GM21390 (cell line): ENCODE data around the gene NBEA.
"Not testable (repeated sequence)": the region's sequence is repeated elsewhere in the genome, so short reads cannot be mapped to it uniquely, and the experiment has no call there.

Source experiments
- ATAC-seq: cut with Tn5 transposase; IDR thresholded peaks from one replicate; pipeline ENCODE4 v1.9.1; 2021; ENCODE audit not compliant: unreplicated experiment

NBEA gene

DNA sequence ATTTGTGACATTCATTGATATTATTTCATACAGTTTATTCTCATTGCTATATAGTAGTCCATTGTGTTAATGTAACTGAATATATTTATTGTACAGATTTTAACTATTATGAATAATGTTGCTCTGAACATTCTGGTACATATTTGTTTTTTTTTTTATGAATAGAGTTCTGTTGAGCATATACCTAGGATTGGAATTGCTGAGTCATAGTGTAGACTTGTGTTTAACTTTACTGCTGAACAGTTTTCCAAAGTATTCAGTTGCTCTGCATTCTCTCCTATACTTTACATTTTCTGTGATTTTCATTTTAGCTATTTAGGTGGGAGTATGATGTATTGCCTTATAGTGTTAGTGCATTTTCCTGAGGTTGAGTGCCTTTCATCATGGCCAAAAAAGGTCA lies 436.9 kb downstream of the NBEA start:
- ATAC-seq: no peak

DNA sequence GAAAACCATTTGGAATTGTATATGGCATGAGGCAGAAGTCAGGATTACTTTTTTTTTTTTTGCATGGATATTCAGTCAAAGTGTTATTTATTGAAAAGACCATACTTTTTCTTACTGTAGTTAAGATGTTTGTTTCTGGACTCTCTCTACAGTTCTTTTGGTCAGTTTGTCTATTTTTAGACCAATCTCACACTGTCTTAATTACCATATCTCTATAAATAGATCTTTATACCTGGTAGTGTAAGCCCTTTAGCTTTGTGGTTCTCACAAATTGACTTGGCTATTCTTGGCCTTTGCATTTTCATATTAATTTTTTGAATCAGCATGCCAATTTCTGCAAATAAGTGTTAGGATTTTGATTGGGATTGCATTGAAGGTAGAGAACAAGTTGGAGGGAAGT lies 437.6 kb downstream of the NBEA start:
- ATAC-seq: no peak

DNA sequence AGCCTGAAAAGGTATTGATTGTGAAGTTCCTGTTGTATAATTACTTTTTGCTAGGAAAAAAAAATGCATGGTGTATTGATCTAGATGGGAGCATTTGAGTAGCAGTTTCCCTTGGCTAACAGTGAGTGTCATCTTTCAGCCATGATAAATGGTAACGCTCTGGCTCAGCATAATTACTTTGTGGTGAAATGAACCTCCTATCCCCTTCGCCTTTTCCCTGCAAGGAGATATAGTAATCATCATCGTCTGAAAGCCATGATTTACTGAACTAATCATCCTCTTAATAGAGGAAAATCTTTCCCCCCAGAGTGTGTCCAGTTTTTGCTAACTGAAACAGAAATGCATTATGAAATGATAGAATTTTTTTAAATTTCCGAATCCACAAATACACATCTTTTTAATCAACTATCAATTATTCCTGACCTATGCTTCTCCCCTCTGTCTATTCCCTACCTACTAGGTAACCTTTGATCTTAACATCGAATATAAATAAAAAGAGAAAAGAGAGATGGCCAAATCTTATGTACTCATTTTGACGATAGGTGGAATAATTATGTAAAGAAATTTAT lies 445.7 kb downstream of the NBEA start:
- ATAC-seq: no peak

DNA sequence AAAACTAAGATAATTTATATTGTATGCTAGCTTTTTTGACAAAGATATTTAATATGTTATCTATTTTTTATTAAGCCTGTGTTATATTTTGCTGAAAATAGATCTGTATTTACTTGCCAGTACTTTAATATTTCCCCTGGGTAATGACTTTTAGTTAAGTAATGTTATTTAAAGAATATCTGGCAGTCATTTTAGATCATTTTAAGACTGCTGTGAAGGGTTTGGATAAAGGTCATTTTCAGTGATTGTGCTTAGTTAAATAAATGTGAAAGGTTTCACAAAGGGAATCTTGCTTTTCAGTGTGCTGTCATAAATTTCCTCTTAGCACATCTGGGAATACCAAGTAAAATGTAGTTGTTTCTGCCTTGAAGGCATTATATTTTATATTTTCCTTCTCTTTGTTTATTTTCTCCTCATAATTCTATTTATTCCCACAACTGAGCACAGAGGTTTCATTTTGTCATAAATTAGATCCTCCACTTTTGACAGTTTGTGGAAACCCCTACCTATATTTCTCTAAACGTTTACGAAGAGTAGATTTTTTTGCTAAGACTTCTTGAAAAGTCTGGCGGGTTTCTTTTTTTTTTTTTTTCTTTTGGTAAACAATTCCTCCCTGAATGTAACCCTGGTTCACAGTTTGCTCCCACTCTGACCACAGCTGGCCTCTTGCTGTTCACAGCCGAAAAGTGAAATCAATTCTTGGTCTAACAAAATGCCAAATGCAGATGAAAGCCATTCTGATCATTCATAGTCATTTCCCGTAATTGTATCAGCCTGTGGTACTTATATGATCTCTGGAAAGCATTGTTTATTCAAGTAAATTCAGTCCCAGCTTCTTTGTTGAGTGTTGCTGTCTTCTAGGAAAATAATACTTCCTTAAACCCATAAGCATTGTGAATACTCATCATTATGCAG lies 446.6 kb downstream of the NBEA start:
- ATAC-seq: no peak

DNA sequence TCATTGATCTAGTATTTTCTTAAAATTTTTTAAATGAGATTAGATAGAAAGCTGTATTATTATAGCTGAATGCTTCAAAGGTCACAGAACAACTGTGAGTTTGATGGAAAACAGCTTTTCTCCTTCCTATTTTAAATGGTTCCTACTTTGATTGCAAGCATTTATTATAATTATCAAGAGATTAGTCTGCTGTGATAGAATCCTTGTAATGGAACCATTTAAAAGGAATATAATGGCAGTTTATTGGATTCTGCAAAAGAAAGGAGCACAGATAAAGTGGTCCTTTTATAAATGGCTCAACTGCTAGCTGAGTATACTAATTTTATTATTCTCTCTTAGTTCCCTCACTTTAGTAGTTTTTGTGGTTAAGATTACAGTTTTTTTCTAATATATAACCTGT lies 447.5 kb downstream of the NBEA start:
- ATAC-seq: no peak

DNA sequence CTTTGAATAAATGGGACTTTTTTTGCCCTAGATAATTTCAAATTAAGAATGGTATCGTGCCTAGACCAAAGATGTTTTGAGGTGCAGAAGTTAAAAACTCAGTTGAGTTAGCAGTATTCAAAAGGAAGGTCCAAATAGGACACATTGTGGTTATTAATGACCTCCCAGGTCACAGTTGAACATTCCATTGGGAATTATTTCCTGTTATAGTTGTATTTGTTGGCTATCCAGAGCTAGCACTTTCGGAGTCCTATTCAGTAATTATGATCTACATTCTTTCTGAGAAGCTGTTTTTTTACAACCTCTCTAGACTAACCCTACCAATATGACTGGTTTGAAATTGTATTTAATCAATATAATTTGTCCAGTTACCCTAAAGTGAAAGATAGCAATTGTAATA lies 450.7 kb downstream of the NBEA start:
- no peak for ATAC-seq

DNA sequence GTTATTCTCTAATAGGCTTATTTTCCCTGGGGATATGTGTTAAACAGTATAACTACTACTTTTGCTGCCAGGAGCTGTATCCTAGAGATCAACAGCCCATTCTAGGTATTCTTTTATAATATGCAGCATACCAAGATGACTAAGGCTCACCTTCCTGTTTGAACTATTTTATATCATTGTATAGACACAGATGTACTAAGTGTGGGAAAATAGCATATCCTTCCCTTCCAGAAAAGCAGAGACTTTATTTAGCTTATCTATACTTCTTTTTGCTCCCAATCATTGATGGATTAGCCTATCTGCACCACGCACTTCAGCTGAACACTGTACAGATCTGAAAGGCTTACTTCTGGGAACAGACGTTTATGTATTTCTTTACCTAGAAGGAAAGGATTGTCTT lies 451.8 kb downstream of the NBEA start:
- ATAC-seq: no peak

DNA sequence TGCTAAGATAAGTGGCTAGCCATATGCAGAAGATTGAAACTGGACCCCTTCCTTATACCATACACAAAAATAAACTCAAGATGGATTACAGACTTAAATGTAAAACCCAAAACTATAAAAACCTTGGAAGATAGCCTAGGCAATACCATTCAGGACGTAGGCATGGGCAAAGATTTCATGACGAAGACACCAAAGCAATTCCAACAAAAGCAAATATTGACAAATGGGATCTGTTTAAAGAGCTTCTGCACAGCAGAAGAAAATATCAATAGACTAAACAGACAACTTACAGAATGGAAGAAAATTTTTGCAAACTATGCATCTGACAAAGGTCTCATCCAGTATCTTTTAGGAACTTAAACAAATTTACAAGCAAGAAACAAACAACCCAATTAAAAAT lies 466.2 kb downstream of the NBEA start:
- not testable (repeated sequence) for ATAC-seq

DNA sequence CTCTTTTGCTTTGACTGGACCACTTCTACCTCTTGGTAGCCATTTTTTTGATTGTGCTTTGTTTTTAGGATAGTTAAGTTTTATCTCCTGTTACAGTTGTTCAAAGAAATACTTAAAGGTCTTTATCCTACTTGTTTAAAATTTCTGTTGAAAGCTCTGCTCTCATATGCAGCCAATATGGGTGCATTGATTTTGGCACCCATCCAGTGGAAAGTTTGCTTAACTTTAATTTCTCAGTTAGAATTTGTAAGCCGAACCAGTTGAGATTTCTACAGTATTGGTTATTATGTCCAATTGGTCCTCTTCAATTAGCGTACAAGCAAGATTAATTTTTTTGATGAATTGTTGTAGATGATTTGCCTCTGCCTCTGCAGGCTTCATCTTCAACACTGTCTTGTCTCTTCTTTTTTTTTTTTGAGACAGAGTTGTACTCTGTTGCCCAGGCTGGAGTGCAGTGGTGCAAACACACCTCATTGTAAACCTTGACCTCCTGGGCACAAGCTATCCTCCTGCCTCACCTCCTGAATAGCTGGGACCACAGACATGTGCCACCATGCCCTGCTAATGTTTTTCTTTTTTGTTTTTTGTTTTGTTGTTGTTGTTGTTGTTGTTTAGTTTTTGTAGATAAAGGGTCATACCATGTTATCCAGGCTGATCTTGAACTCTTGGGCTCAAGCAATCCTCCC lies 469.1 kb downstream of the NBEA start:
- ATAC-seq: no peak

DNA sequence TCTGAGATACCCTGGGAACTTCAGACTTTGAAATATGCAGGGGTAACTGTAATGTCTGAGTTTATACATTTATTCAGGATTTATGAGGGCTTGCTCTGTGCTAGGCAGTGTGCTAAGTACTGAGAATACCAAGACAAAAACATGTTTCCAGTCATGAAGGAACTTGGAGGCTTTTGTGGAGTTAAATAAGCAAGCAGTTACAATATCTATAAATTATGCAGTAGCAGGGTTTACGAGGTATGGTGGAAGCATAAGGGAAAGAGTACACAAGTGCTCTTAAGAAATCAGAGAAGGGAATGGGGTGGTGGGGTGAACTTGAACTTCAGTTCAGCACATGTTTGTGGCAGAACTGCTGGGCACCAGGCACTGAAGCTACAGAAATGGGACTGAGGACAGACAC lies 506.4 kb downstream of the NBEA start:
- ATAC-seq: no peak

DNA sequence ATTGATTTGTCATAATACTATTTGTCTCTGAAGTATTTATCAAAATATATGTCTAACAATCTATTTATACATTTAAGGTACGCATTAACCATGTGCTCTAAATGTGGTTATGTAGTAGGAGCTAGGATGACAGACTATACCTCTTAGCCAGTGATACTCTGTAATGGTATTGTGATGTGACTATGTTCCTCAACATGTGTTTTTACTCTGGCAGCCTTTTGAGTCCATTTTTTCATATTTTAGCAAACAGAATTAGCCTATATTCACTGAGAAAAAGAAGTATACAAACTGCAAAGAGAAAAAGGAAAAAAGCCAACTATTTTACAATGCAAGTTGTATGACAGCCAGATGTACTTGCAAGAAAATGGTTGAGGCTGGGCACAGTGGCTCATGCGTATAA lies 507.8 kb downstream of the NBEA start:
- ATAC-seq: no peak

DNA sequence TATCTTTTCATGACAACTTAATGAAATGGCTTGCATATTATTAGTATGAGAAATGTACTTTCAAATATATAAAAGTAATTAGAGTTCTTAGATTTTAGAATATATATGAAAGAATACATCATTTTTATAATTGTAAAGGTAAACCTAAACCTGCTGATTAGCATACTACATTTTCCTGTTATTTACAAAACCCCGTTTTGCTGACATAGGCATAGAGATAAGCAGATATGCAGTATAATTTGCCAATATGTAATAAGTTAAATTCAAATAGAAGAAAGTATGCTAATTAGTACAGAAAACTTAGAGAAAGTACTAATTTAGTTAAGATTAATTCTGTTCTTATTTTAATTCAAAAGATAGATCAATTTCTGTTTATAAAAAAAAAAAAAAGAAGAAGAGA lies 513.0 kb downstream of the NBEA start:
- no peak for ATAC-seq

DNA sequence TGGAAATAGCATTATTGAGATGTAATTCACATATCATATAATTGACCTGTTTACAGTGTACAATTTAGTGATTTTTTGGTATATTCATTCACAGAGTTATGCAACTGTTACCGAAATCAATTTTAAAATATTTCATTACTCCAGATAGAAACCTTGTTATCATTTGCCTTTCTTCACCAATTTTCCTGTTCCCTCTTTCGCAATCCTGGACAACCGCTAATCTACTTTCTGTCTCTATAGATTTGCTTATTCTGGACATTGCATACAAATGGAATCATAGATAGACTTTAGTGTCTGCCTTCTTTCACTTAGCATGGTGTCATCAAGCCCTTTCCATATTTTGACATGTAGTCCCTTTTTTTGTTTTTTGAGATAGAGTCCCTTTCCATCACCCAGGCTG lies 515.2 kb downstream of the NBEA start:
- no peak for ATAC-seq

DNA sequence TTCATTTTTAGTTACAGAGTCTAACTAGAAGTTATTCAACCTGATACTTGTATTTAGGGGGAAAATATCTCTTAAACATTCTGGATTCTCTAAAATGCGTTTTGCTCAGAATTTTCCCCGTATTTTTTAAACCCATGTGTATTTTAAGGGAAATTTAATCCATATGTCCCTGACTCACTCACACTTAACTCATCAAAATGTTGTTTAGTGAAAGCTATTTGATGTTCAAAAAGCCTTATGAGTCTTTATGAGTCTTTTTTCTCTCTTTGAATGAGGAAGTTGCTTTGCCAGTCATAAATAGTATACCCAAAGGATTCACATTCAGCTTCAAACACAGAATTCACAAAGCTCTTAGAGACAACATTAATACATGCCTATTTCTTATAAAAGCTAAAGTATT lies 518.0 kb downstream of the NBEA start:
- ATAC-seq: no peak

DNA sequence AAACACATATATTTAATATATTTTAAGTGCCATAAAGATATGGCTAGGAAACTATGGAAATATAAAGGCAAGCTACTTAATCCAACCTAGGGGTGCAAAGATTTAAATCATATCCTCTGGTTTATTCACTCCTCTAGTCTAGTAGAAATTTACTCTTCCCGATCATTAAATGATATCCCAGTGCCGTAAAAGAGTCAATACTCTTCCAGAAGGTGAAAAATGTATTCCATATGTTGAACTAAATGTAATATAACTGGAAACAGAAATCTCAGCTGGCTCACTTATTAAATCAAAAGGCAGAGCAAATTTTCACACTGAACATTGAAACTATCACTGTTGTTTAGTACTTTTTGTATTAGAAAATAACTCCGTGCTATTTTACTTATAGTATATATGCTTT lies 523.3 kb downstream of the NBEA start:
- no peak for ATAC-seq

DNA sequence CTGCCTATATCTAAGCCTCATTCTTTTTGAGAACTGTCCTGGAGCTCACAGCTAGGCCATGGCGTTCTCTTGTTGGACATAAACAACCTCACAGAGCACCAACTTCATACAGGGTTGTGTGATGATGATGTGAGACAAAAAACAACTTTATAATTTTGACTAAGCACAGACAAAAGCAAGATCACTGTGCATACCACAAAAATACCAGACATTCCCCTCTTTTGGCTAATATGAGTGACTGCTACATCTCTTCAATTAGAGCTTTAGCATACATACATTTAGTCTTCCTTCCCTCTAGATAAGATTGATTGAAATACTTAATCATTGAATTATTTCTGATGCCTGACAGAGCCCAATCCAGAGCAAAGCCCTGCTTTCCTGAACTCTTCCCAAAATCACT lies 526.1 kb downstream of the NBEA start:
- ATAC-seq: no peak

DNA sequence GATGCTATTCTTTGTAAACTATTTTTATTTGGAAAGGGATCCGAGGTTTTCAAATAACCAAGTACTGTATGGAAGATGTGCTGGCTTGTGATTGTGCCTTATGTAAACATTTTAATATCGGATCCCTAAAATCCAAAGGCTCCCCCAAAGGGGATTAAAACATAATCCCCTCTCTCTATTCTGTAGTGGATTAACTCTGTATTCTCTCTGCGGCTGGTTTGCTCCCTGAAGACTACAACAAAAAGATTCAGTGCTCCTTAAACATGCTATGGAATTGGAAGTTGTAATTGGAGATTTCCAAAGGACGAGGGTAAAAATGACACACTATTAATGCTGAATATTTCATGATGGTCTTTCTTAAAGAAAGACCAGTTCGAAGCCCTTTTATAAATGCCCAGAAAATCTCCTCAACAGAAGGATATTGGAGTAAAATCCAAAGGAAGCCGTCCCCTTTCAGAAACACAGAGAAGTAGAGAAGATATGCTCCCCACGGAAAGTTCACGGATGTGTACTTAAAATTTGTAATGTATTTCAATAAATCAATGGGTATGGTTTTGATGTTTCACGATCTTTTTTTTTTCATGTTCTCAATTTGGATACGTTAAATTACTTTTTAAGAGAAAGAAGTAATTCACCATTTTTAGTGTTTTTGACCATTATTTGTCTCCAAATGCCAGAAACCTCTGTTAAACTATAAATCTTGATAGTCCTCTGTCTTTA lies 527.9 kb downstream of the NBEA start:
- ATAC-seq: no peak

DNA sequence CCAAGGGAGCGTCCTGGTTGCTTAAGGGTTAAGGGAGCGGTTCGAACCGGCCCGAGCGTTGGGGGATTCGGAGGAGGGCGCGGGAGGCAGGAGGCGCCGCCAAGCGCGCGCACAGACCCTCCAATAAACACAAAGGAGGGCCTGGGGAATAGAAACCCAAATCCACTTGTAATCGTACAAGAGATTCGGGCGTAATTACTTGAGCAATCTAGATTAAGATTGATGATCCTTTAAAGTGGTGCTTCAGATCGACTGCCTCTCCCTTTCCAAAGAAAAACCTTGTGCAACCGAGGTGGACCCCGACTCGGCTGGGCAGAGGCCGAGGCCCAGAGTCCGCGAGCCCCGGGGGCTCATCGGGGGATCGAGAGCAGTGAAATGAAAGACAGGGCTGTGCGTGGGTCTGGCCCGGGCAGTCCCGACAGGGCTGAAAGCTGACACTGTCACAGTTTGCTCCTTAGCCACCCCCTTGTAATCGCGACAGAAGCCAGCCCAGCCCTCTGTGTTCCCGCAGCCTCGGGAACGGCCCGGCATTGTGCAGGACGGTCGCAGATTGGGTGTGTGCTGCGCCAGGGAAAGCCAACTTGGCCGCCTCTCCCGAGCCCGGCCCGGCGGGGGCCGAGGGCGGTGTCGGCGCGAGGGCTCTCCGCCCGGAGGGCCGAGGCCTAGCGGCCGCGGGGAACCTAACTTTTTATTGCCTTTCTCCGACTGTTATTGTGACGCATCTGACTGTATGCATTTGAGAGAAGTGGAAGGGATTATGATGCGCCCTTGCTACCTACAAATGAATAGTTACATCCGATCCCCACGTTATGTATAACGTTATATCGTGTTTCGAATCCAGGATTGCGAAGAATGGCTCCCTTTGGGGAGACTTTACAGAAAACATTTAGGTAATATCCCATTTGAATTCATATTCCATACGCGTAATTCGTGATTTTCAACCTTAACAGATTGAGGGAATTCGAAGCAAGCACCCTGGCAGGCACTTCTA lies 528.9 kb downstream of the NBEA start:
- no peak for ATAC-seq

DNA sequence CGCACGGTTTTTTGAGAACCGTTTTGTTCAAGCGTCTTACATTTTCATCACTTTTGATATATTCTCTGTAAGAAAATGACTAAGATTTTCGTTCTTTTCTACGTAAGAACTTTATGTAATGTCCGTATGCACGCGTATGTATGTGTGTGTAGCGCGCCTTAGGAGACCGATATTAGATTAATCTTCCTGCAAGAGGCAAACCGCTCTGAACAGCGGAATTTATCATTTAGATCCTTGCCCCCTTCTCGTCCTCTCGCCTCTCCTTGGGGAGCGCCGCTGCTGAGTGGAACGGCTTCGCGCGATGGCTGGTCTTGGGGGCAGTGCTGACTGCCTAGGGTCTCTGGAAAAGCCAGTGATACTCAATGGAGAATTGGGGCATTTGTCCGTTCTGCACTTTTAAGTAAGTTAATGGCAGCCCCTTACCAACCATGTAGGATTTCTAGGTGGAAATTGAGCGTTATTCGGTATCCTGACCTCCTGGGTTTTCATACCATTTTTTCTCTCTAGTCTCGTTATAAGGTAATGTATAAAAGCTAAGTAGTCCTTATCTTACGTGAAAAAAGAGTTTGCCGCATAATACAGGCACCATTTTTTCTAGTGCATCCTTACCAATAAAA lies 529.7 kb downstream of the NBEA start:
- ATAC-seq: no peak

DNA sequence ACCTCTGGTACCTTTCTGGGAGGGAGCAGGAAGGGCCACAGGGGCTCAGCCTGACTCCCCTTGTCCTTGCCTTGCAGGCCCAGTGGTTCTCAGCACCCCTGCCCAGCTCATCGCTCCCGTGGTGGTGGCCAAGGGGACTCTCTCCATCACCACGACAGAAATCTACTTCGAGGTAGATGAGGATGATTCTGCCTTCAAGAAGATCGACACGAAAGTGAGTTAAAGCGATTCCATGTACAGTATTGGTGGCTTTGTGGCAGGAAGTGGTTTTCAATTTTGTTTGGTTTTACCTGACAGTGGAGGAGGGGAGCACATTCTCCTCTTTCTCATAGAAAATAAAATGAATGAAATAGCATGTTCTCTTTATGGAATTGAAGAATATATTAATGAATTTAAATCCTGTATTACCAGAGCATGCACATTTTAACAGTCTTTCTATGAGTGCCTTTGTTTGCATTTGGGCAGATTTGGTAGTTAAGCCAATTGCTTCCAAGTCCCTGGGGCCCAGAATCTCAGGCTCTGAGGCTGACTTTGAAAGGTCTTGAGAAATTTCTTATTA lies 530.3 kb downstream of the NBEA start:
- ATAC-seq: no peak
